Neural progenitor cell (in vitro differentiated cells): ENCODE measurements around the gene SLC25A51.

ENCODE experiments used
- EZH2 ChIP-seq: fragments of 200-600 bp; sonication (generic); IDR thresholded peaks from 2 replicates; pipeline ENCODE4 v1.6.1; 2017; ENCODE audit warnings: antibody characterized with exemption, mild to moderate bottlenecking, moderate library complexity
- EZH2phosphoT487 ChIP-seq: fragments of 200-600 bp; sonication (generic); IDR thresholded peaks from 2 replicates; pipeline ENCODE4 v1.6.1; 2017; ENCODE audit warnings: antibody characterized with exemption
- TF ChIP-seq, protein P1 (sequence below): fragments of 200-600 bp; sonication (generic); IDR thresholded peaks from 2 replicates; pipeline ENCODE4 v1.5.1; 2017; ENCODE audit warnings: antibody characterized with exemption, mild to moderate bottlenecking

DNA sequence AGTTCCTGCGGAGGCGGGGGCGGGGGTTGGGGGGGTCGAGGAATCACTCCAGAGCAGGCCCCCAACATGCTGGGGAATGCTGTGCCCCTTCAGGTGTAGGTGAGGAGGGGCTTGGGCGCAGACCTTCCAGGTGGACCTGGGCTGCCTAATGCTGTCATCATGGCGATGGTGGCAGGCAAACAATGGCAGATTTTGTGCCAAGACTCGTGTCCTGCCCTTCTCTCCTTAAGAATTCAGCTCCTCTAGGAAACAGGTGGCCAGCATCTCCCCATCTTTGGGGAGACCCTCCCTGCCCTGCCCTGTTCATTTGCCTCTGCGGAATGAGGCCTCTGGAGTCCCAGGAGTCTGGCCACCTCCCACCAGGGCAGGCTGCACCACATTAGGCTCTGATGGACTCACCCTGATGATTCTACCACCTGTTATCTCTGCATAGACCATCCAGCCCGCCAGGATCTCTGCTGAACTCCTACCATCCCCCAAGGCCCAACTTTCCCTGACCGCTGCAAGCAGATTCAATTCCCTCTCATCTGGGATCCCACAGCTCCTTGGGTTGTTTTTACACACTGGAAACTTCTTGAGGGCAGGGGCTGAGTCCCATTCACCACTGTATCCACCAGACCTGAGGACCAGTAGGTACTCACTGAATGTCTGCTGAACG, 10.9 kb upstream of the SLC25A51 start:
- TF ChIP-seq EZH2, result no peak
- TF ChIP-seq, protein P1, sequence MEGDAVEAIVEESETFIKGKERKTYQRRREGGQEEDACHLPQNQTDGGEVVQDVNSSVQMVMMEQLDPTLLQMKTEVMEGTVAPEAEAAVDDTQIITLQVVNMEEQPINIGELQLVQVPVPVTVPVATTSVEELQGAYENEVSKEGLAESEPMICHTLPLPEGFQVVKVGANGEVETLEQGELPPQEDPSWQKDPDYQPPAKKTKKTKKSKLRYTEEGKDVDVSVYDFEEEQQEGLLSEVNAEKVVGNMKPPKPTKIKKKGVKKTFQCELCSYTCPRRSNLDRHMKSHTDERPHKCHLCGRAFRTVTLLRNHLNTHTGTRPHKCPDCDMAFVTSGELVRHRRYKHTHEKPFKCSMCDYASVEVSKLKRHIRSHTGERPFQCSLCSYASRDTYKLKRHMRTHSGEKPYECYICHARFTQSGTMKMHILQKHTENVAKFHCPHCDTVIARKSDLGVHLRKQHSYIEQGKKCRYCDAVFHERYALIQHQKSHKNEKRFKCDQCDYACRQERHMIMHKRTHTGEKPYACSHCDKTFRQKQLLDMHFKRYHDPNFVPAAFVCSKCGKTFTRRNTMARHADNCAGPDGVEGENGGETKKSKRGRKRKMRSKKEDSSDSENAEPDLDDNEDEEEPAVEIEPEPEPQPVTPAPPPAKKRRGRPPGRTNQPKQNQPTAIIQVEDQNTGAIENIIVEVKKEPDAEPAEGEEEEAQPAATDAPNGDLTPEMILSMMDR, result no peak
- TF ChIP-seq EZH2phosphoT487, result no peak
